B cell (primary cell): ENCODE results near the gene PLAAT4. TPM values are rescaled to one million over a fixed set of nuclear protein-coding genes. Genes with fewer than 3 reads are reported as not detected.

Experiments
- ATAC-seq: fragments of 200-7000 bp; cut with Tn5 transposase; one replicate; pipeline ENCODE4 v1.10.0; 2021; ENCODE audit warnings: low read depth, mild to moderate bottlenecking, moderate number of reproducible peaks, moderate library complexity
- CTCF ChIA-PET: fragments of 350-600 bp; sonication (Branson Sonifier 250); formaldehyde crosslinking; loops from one replicate; lab custom pipeline; 2021; ENCODE audit warnings: antibody characterized with exemption, inconsistent platforms; lab: Charles Lee
- POLR2A ChIA-PET: fragments of 350-600 bp; sonication (Branson Sonifier 250); formaldehyde crosslinking; loops from one replicate; lab custom pipeline; 2021; ENCODE audit warnings: antibody characterized with exemption; lab: Charles Lee
- DNase-seq: peaks from one replicate; pipeline ENCODE4 v3.0.0; 2013
- H2AFZ ChIP-seq: 2 replicates; pipeline ENCODE4 v1.6.1; 2012; ENCODE audit warnings: mild to moderate bottlenecking, low read depth, low read length; ENCODE audit not compliant: insufficient read depth, poor library complexity, severe bottlenecking
- H3K27ac ChIP-seq, 2 donors: 1 replicate in 1 of 2; 2 replicates in 1 of 2; pipeline ENCODE4 v1.5.1; 2012 to 2013; ENCODE audit warnings: low read length in 2 of 2, mild to moderate bottlenecking in 2 of 2, moderate library complexity in 1 of 2
- H3K27me3 ChIP-seq, 4 experiments: fragments of 200-600 bp in 1 of 4; sonication (generic) in 1 of 4; replicated peaks in 1 of 4; 1 replicate in 2 of 4; 2 replicates in 2 of 4; pipeline versions ENCODE4 v1.6.1 to v1.7.0; 2013 to 2016; ENCODE audit warnings: low read length in 3 of 4, mild to moderate bottlenecking in 2 of 4, mixed read lengths in 1 of 4, moderate library complexity in 1 of 4; ENCODE audit not compliant: insufficient read depth in 4 of 4, control insufficient read depth in 3 of 4; ENCODE audit errors: control extremely low read depth in 1 of 4
- H3K36me3 ChIP-seq, 2 experiments: replicated peaks in 1 of 2; 1 replicate in 1 of 2; 2 replicates in 1 of 2; pipeline versions ENCODE4 v1.6.1 to v1.7.1; 2013; ENCODE audit warnings: low read length in 1 of 2; ENCODE audit not compliant: insufficient read depth in 2 of 2, control insufficient read depth in 1 of 2; ENCODE audit errors: control extremely low read depth in 1 of 2, extremely low read depth in 1 of 2
- H3K4me1 ChIP-seq, 2 donors: fragments of 200-600 bp in 1 of 2; sonication (generic) in 1 of 2; 1 replicate in 1 of 2; 2 replicates in 1 of 2; pipeline versions ENCODE4 v1.5.1 to v1.6.1; 2013 to 2017; ENCODE audit warnings: low read length in 2 of 2; ENCODE audit not compliant: control insufficient read depth in 2 of 2, insufficient read depth in 2 of 2
- H3K4me2 ChIP-seq: replicated peaks from 2 replicates; pipeline ENCODE3; 2012; ENCODE audit warnings: mild to moderate bottlenecking, low read depth, low read length; ENCODE audit not compliant: poor library complexity, severe bottlenecking
- H3K4me3 ChIP-seq, 5 experiments: fragments of 200-600 bp in 1 of 5; sonication (generic) in 1 of 5; 1 replicate in 3 of 5; 2 replicates in 2 of 5; pipeline versions ENCODE4 v1.5.1 to v1.7.0; 2011 to 2016; ENCODE audit warnings: low read length in 4 of 5, mild to moderate bottlenecking in 4 of 5, low read depth in 2 of 5, control low read depth in 1 of 5, moderate library complexity in 1 of 5; ENCODE audit not compliant: insufficient read depth in 1 of 5; ENCODE audit errors: control extremely low read depth in 1 of 5, extremely low read depth in 1 of 5
- H3K79me2 ChIP-seq: fragments of 200-600 bp; sonication (generic); one replicate; pipeline ENCODE4 v1.6.0; 2016; ENCODE audit warnings: low read length; ENCODE audit not compliant: control insufficient read depth, insufficient read depth
- H3K9ac ChIP-seq: fragments of 200-600 bp; sonication (generic); 2 replicates; pipeline ENCODE4 v1.6.1; 2017; ENCODE audit warnings: mild to moderate bottlenecking, low read length, moderate library complexity
- H3K9me3 ChIP-seq, 3 donors: one replicate each; pipeline versions ENCODE4 v1.6.1 to v1.7.1; 2013; ENCODE audit warnings: low read length in 2 of 3; ENCODE audit not compliant: control insufficient read depth in 2 of 3, insufficient read depth in 1 of 3; ENCODE audit errors: control extremely low read depth in 1 of 3
- H4K20me1 ChIP-seq: 2 replicates; pipeline ENCODE4 v1.6.0; 2012; ENCODE audit warnings: mild to moderate bottlenecking, low read length; ENCODE audit not compliant: insufficient read depth, control insufficient read depth, poor library complexity, severe bottlenecking
- H3K27ac Mint-ChIP-seq: one replicate; pipeline ENCODE4 v1.8.0; 2021; ENCODE audit warnings: mixed read lengths
- H3K27me3 Mint-ChIP-seq: one replicate; pipeline ENCODE4 v1.8.0; 2021; ENCODE audit warnings: mixed read lengths
- H3K4me1 Mint-ChIP-seq: one replicate; pipeline ENCODE4 v1.8.0; 2021; ENCODE audit warnings: mixed read lengths
- H3K4me3 Mint-ChIP-seq: one replicate; pipeline ENCODE4 v1.8.0; 2021; ENCODE audit warnings: mixed read lengths
- H3K9me3 Mint-ChIP-seq: one replicate; pipeline ENCODE4 v1.8.0; 2022; ENCODE audit warnings: mixed read lengths; ENCODE audit not compliant: insufficient read depth
- CTCF ChIP-seq: fragments of 200-600 bp; IDR thresholded peaks from one replicate; pipeline ENCODE4 v1.8.0; 2022; ENCODE audit warnings: antibody characterized with exemption, mild to moderate bottlenecking
- EZH2 ChIP-seq: IDR thresholded peaks from 2 replicates; pipeline ENCODE4 v1.6.1; 2012; ENCODE audit warnings: borderline replicate concordance, low read depth, mild to moderate bottlenecking, moderate library complexity, low read length; ENCODE audit not compliant: insufficient read depth, poor library complexity, severe bottlenecking
- WGBS: methylation state at CpG from one replicate; pipeline ENCODE4 v1.1.5; 2013; ENCODE audit warnings: missing lambda C conversion rate; ENCODE audit not compliant: insufficient coverage; 5-methylcytosine and 5-hydroxymethylcytosine counted together
- intact Hi-C: fragments of 100-400 bp; cut with micrococcal nuclease; formaldehyde crosslinking; loops from one replicate; pipeline ENCODE4 v1.10.0; 2022
- polyA minus RNA-seq: library from RNA; depleted of rRNA, polyadenylated mRNA; stranded (reverse); fragments of >200 nt; gene quantifications from 2 replicates; pipeline ENCODE4 v1.2.3, GENCODE V29; 2012
- polyA plus RNA-seq: library from polyadenylated mRNA; depleted of rRNA; stranded (reverse); fragments of >200 nt; gene quantifications from 2 replicates; pipeline ENCODE4 v1.2.3, GENCODE V29; 2012
- total RNA-seq, 2 donors: library from RNA; stranded (reverse); fragments of 120-200 nt in 1 of 2; gene quantifications; 1 replicate in 1 of 2; 2 replicates in 1 of 2; pipeline versions ENCODE4 v1.2.3 to v1.2.4, GENCODE V29; 2013 to 2022

PLAAT4 gene
- total RNA-seq = 12.6 and 13.1 TPM in 2 replicates
- 50.1 TPM for total RNA-seq (2013)
- 32.7 and 35.0 TPM in 2 replicates for polyA plus RNA-seq
- 26.5 and 26.9 TPM in 2 replicates for polyA minus RNA-seq

GRCh38 chr11:63536669-63537292 lies at the start of gene PLAAT4:
Gene PLAAT4, plus strand, starts transcription at chr11:63536808. Its CDS starts 61 bp downstream, at chr11:63536869.
- Mint-ChIP-seq H3K4me3 (peak within 1 kb of the TSS; percentile 84), H3K27me3 (no peaks in the 10 kb centered on the region), H3K9me3 (no peaks in the 10 kb centered on the region), H3K27ac (peak within 1 kb of the TSS; percentile 86), H3K4me1 (peaks cover 43% of the 10 kb centered on the region)
- CTCF ChIA-PET = interaction anchor here (1.1 to 2.2 kb wide), 8 partner anchors 9 to 202 kb away, joined by 3 to 11 read pairs (median 4); partner anchors contain the start of gene PLAAT2
- H2AFZ ChIP-seq = peak within 1 kb of the TSS; percentile 92
- WGBS = 23% methylated on average over 10 of the region's 10 CpGs
- peak within 1 kb of the TSS; percentile 77 for H3K9ac ChIP-seq
- H3K4me1 ChIP-seq = peaks cover 22 to 34% of the 10 kb centered on the region in 2 donors
- ATAC-seq = peak; percentile 64
- POLR2A ChIA-PET = interaction anchor here (0.7 kb wide), 1 partner anchor 1236 kb away, joined by 3 read pairs; no protein-coding TSS in a partner anchor
- no peaks in the 10 kb centered on the region for H3K36me3 ChIP-seq
- no peak for TF ChIP-seq CTCF
- no peak for TF ChIP-seq EZH2
- H3K79me2 ChIP-seq = peaks cover 13% of the 10 kb centered on the region
- H3K4me3 ChIP-seq = peak within 1 kb of the TSS; percentile 1 to 89 (median 64)
- no peaks in the 10 kb centered on the region for H4K20me1 ChIP-seq
- peak; percentile 63 for DNase-seq
- H3K27ac ChIP-seq = peak within 1 kb of the TSS; percentile 63
- peak within 1 kb of the TSS; percentile 90 for H3K4me2 ChIP-seq
- intact Hi-C loops = no loop called here
- H3K27me3 ChIP-seq = no peaks in the 10 kb centered on the region
- H3K9me3 ChIP-seq = no peaks in the 10 kb centered on the region

GRCh38 chr11:63488789-63489188 lies 47.8 kb upstream of the PLAAT4 start:
- ChIA-PET POLR2A (no interaction called here), CTCF (interaction anchor here (0.8 to 3.7 kb wide), 2 partner anchors 10 to 149 kb away, joined by 3 to 25 read pairs; no protein-coding TSS in a partner anchor)
- WGBS = no CpG with 5 or more reads among the region's 1 CpG

More at GRCh38 chr11:63488789-63489188, 47.8 kb upstream of the PLAAT4 start:
- H3K36me3 ChIP-seq = no peaks in the 10 kb centered on the region
- Mint-ChIP-seq H3K27me3 (peaks cover 67% of the 10 kb centered on the region), H3K27ac (no peak overlapping the region), H3K4me1 (peaks cover 11% of the 10 kb centered on the region), H3K9me3 (peaks cover 11% of the 10 kb centered on the region), H3K4me3 (no peak overlapping the region)
- H3K9me3 ChIP-seq = peaks cover 0 to 9% (median 2%) of the 10 kb centered on the region in 3 donors
- no peak overlapping the region for H3K9ac ChIP-seq
- H3K27me3 ChIP-seq = peaks cover 0 to 23% (median 16%) of the 10 kb centered on the region in 4 experiments
- no peak overlapping the region for H3K27ac ChIP-seq
- H3K4me1 ChIP-seq = peaks cover 0 to 7% of the 10 kb centered on the region in 2 donors
- no peak overlapping the region for H3K4me3 ChIP-seq
- H3K4me2 ChIP-seq = no peak overlapping the region
- no peaks in the 10 kb centered on the region for H4K20me1 ChIP-seq
- H3K79me2 ChIP-seq = no peaks in the 10 kb centered on the region
- ATAC-seq (no peak), DNase-seq (no peak)
- no peak for TF ChIP-seq EZH2
- TF ChIP-seq CTCF = no peak
- no peak overlapping the region for H2AFZ ChIP-seq
- intact Hi-C loops = no loop called here
